HG03575 (cell line): ENCODE results near the gene TMEM37.

Experiments
- ATAC-seq: cut with Tn5 transposase; IDR thresholded peaks from one replicate; pipeline ENCODE4 v1.9.1; 2021; ENCODE audit not compliant: unreplicated experiment, insufficient number of reproducible peaks, low FRiP score; ENCODE audit errors: extremely low read depth

Gene TMEM37

GRCh38 chr2:119485336-119486110 is 53.9 kb downstream of the TMEM37 start:
- no peak for ATAC-seq

- ATAC-seq, result no peak
Observed at GRCh38 chr2:119486196-119486827, 54.7 kb downstream of the TMEM37 start.

- ATAC-seq, result no peak
Observed at GRCh38 chr2:119486886-119487285, 55.2 kb downstream of the TMEM37 start.

- ATAC-seq, result no peak
Observed at GRCh38 chr2:119487434-119488244, 56.0 kb downstream of the TMEM37 start.
